H1 (cell line): ENCODE measurements around the gene LAPTM4A. TPM values are rescaled to one million over a fixed set of nuclear protein-coding genes. Genes with fewer than 3 reads are reported as not detected.

Source experiments
- CTCF ChIA-PET: fragments of 300-600 bp; sonication (Branson Sonifier 250); formaldehyde crosslinking; loops from one replicate; lab custom pipeline; 2021; ENCODE audit not compliant: partially characterized antibody; lab: Charles Lee
- POLR2A ChIA-PET: fragments of 300-600 bp; sonication (Branson Sonifier 250); formaldehyde crosslinking; loops from one replicate; lab custom pipeline; 2021; ENCODE audit warnings: inconsistent platforms; ENCODE audit not compliant: partially characterized antibody; lab: Charles Lee
- DNase-seq, 2 experiments: peaks; one replicate each; pipeline versions ENCODE4 v3.0.0 to v3.0.0-alpha.2; 2010 to 2022; ENCODE audit warnings: low spot score in 2 of 2, low read depth in 1 of 2, mixed read lengths in 1 of 2
- FAIRE-seq: peaks from 2 replicates; lab custom pipeline; 2011; peaks lifted over from hg19 to GRCh38; lab: Jason Lieb, UNC
- H2AFZ ChIP-seq: 2 replicates; pipeline ENCODE4 v1.8.1; 2012; ENCODE audit warnings: low read length, inconsistent platforms
- H2AK5ac ChIP-seq: 2 replicates; pipeline ENCODE4 v1.6.1; 2013; ENCODE audit warnings: low read depth, low read length
- H2BK120ac ChIP-seq: replicated peaks from 2 replicates; pipeline ENCODE3; 2013; ENCODE audit warnings: low read depth, low read length, inconsistent platforms
- H2BK12ac ChIP-seq: 2 replicates; pipeline ENCODE4 v1.6.1; 2013; ENCODE audit warnings: low read depth, low read length
- H2BK15ac ChIP-seq: 2 replicates; pipeline ENCODE4 v1.6.1; 2013; ENCODE audit warnings: low read length
- H2BK20ac ChIP-seq: 2 replicates; pipeline ENCODE4 v1.6.1; 2013; ENCODE audit warnings: low read length
- H2BK5ac ChIP-seq: 2 replicates; pipeline ENCODE4 v1.6.1; 2013; ENCODE audit warnings: low read depth, low read length
- H3K14ac ChIP-seq: 2 replicates; pipeline ENCODE4 v1.6.1; 2013; ENCODE audit warnings: inconsistent platforms; ENCODE audit not compliant: insufficient read length
- H3K18ac ChIP-seq: 2 replicates; pipeline ENCODE4 v1.6.1; 2013; ENCODE audit warnings: low read length; ENCODE audit errors: extremely low read depth
- H3K23ac ChIP-seq: 2 replicates; pipeline ENCODE4 v1.6.1; 2013; ENCODE audit warnings: inconsistent platforms; ENCODE audit not compliant: insufficient read length
- H3K23me2 ChIP-seq: 2 replicates; pipeline ENCODE4 v1.6.1; 2013; ENCODE audit warnings: low read depth, low read length
- H3K27ac ChIP-seq: 2 replicates; pipeline ENCODE4 v1.6.1; 2011; ENCODE audit warnings: low read depth, low read length, inconsistent platforms
- H3K27me3 ChIP-seq, 4 experiments: replicated peaks in 1 of 4; 1 replicate in 1 of 4; 2 replicates in 3 of 4; pipeline versions ENCODE4 v1.6.1 to v1.8.1; 2011 to 2013; ENCODE audit warnings: low read length in 3 of 4, mild to moderate bottlenecking in 3 of 4, inconsistent platforms in 2 of 4, mixed read lengths in 2 of 4, moderate library complexity in 1 of 4; ENCODE audit not compliant: control insufficient read depth in 3 of 4, insufficient read depth in 3 of 4; ENCODE audit errors: extremely low read depth in 1 of 4
- H3K36me3 ChIP-seq, 4 experiments: 2 replicates each; pipeline versions ENCODE4 v1.6.1 to v1.8.1; 2011 to 2013; ENCODE audit warnings: mild to moderate bottlenecking in 4 of 4, low read length in 3 of 4, moderate library complexity in 2 of 4, control low read depth in 1 of 4, inconsistent platforms in 1 of 4; ENCODE audit not compliant: insufficient read depth in 4 of 4, control insufficient read depth in 2 of 4
- H3K4ac ChIP-seq: replicated peaks from 2 replicates; pipeline ENCODE3; 2013; ENCODE audit warnings: low read length, low read depth, mixed read lengths, inconsistent platforms; ENCODE audit not compliant: insufficient read length
- H3K4me1 ChIP-seq, 4 experiments: replicated peaks in 1 of 4; 1 replicate in 1 of 4; 2 replicates in 3 of 4; pipeline versions ENCODE4 v1.6.1 to v1.8.1; 2011 to 2013; ENCODE audit warnings: low read length in 3 of 4, inconsistent platforms in 2 of 4, mixed read lengths in 1 of 4; ENCODE audit not compliant: insufficient read depth in 4 of 4, control insufficient read depth in 3 of 4
- H3K4me2 ChIP-seq, 2 experiments: 2 replicates each; pipeline versions ENCODE4 v1.6.1 to v1.8.1; 2011 to 2013; ENCODE audit warnings: low read depth in 2 of 2, low read length in 2 of 2, control low read depth in 1 of 2, inconsistent platforms in 1 of 2, mild to moderate bottlenecking in 1 of 2; ENCODE audit not compliant: insufficient read depth in 1 of 2
- H3K4me3 ChIP-seq, 4 experiments: fragments of 200-600, 300-600 bp in 1 of 4; sonication (generic), shearing (Covaris generic), sonication (Bioruptor Twin) in 1 of 4; 2 replicates each; pipeline versions ENCODE4 v1.5.1 to v1.8.1; 2011 to 2016; ENCODE audit warnings: low read length in 4 of 4, low read depth in 3 of 4, control low read depth in 2 of 4, inconsistent platforms in 2 of 4, mild to moderate bottlenecking in 2 of 4, mixed read lengths in 1 of 4, moderate library complexity in 1 of 4; ENCODE audit not compliant: insufficient read depth in 2 of 4; ENCODE audit errors: extremely low read depth in 1 of 4
- H3K56ac ChIP-seq: replicated peaks from 2 replicates; pipeline ENCODE3; 2013; ENCODE audit warnings: low read depth, mild to moderate bottlenecking, mixed read lengths, low read length, inconsistent platforms; ENCODE audit not compliant: insufficient read length
- H3K79me1 ChIP-seq: 2 replicates; pipeline ENCODE4 v1.6.1; 2013; ENCODE audit warnings: low read depth, low read length, control low read depth
- H3K79me2 ChIP-seq, 2 experiments: 2 replicates each; pipeline versions ENCODE4 v1.6.1 to v1.8.1; 2012 to 2013; ENCODE audit warnings: low read length in 2 of 2, mild to moderate bottlenecking in 2 of 2, inconsistent platforms in 1 of 2; ENCODE audit not compliant: insufficient read depth in 2 of 2, control insufficient read depth in 1 of 2
- H3K9ac ChIP-seq, 4 experiments: replicated peaks in 1 of 4; 1 replicate in 1 of 4; 2 replicates in 3 of 4; pipeline versions ENCODE4 v1.6.1 to v1.8.1; 2011 to 2013; ENCODE audit warnings: low read depth in 3 of 4, low read length in 3 of 4, control low read depth in 2 of 4, mild to moderate bottlenecking in 2 of 4, moderate library complexity in 2 of 4, inconsistent platforms in 1 of 4; ENCODE audit errors: extremely low read depth in 1 of 4
- H3K9me3 ChIP-seq, 2 experiments: 2 replicates each; pipeline versions ENCODE4 v1.6.1 to v1.8.1; 2012 to 2013; ENCODE audit warnings: mild to moderate bottlenecking in 2 of 2, moderate library complexity in 2 of 2, control low read depth in 1 of 2, inconsistent platforms in 1 of 2, low read depth in 1 of 2, low read length in 1 of 2, mixed read lengths in 1 of 2; ENCODE audit not compliant: insufficient read depth in 2 of 2
- H4K20me1 ChIP-seq, 2 experiments: replicated peaks in 1 of 2; 2 replicates each; pipeline versions ENCODE3 to v1.8.1; 2011 to 2013; ENCODE audit warnings: inconsistent platforms in 2 of 2, low read length in 2 of 2, mild to moderate bottlenecking in 1 of 2; ENCODE audit not compliant: insufficient read depth in 2 of 2, control insufficient read depth in 1 of 2
- H4K5ac ChIP-seq: 2 replicates; pipeline ENCODE4 v1.6.1; 2013; ENCODE audit warnings: low read length, low read depth, mixed read lengths, inconsistent platforms; ENCODE audit not compliant: insufficient read length
- H4K8ac ChIP-seq: 2 replicates; pipeline ENCODE4 v1.8.0; 2013; ENCODE audit warnings: mild to moderate bottlenecking, moderate library complexity, low read length, inconsistent platforms; ENCODE audit not compliant: insufficient read depth; ENCODE audit errors: extremely low read depth
- H4K91ac ChIP-seq: replicated peaks from 2 replicates; pipeline ENCODE3; 2013; ENCODE audit warnings: low read length, mixed read lengths, inconsistent platforms; ENCODE audit not compliant: insufficient read length
- CTBP2 ChIP-seq: IDR thresholded peaks from 2 replicates; pipeline ENCODE4 v1.7.0; 2011; ENCODE audit warnings: borderline replicate concordance, mild to moderate bottlenecking, moderate library complexity, mixed read lengths, low read length; ENCODE audit not compliant: insufficient read depth, insufficient read length
- JUN ChIP-seq: IDR thresholded peaks from 2 replicates; pipeline ENCODE4 v1.6.1; 2011; ENCODE audit warnings: low read depth, mild to moderate bottlenecking, improper control_type of control experiment, low read length
- NANOG ChIP-seq: IDR thresholded peaks from 2 replicates; pipeline ENCODE4 v1.6.1; 2011; ENCODE audit warnings: low read length, low read depth, mild to moderate bottlenecking, inconsistent platforms; ENCODE audit not compliant: insufficient read depth, poor library complexity, severe bottlenecking
- POLR2AphosphoS5 ChIP-seq: IDR thresholded peaks from 2 replicates; pipeline ENCODE4 v1.6.1; 2011; ENCODE audit warnings: low read depth, low read length
- RBBP5 ChIP-seq: IDR thresholded peaks from 2 replicates; pipeline ENCODE4 v1.7.1; 2012; ENCODE audit warnings: low read depth, mild to moderate bottlenecking, inconsistent platforms, low read length, moderate library complexity, borderline replicate concordance
- SIN3A ChIP-seq, 2 experiments: IDR thresholded peaks in 1 of 2; conservative IDR thresholded peaks in 1 of 2; 2 replicates each; pipeline ENCODE4 v1.6.1; 2011 to 2012; ENCODE audit warnings: low read length in 2 of 2, improper control_type of control experiment in 1 of 2, low read depth in 1 of 2, mild to moderate bottlenecking in 1 of 2
- whole genome bisulfite sequencing, 2 experiments: shearing (Covaris generic) in 1 of 2; methylation state at CpG; one replicate each; pipeline versions ENCODE4 v1.1.6 to v1.1.7; 2013 to 2015; ENCODE audit warnings: low lambda C conversion rate in 2 of 2, mixed read lengths in 2 of 2, inconsistent platforms in 1 of 2, low coverage in 1 of 2, missing lambda C conversion rate in 1 of 2; ENCODE audit not compliant: insufficient replicate concordance in 2 of 2, insufficient coverage in 1 of 2, insufficient read length in 1 of 2; ENCODE audit errors: extremely low coverage in 1 of 2, missing lambda C conversion rate in 1 of 2; 5-methylcytosine and 5-hydroxymethylcytosine counted together
- polyA plus RNA-seq, 7 experiments: library from polyadenylated mRNA; depleted of rRNA in 3 of 7; stranded (reverse) in 5 of 7; unstranded in 2 of 7; fragments of >200 nt in 5 of 7; fragments of 200-250 nt in 2 of 7; gene quantifications; 1 replicate in 5 of 7; 2 replicates in 1 of 7; 4 replicates in 1 of 7; pipeline versions ENCODE4 v1.2.1 to v1.2.3, GENCODE V29; 2011 to 2013; ENCODE audit warnings: missing spikeins in 2 of 7, mixed read lengths in 2 of 7
- total RNA-seq: library from RNA; stranded (reverse); fragmentation: NEBNext Ultra II Directional; extraction: Animal tissue kit (Norgen Biotek cat#: 25700); gene quantifications from 2 replicates; pipeline ENCODE4 v1.2.1, GENCODE V29; 2021

The LAPTM4A gene
- total and polyA plus RNA-seq, 2 of the 8 experiments (the other 6 are each of a cell fraction or from before 2014, with no cell fraction given), result 193 to 419 TPM

DNA sequence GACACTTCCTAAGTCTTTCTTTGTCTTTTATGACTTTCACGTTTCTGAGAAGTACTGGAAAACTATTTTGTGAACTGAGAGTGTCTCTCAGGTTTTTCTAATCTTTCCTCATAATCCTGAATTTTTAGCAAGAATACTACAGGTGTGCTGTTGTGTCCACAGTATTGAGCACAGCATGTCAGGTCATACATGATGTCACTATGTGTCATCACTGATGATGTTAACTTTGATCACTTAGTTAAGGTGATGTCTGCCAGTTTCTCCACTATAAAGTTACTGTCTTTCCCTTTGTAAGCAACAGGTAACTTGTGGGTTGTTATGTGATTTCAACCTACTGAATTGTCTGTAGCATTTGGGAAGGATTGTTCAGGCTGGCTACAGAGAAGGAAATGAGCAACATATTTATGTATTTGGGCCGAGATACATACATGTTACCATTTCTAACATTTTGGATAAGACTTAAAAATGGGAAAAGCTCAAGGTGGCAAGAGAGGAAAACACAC is 50.0 kb downstream of the LAPTM4A start:
- Histone ChIP-seq H3K36me3 (peaks cover 0 to 3% (median under 1%) of the 10 kb centered on the region in 4 experiments; a peak in 1 of 8 replicates), H3K9ac (no peak overlapping the region), H3K56ac (no peak overlapping the region), H3K4ac (no peak overlapping the region), H2AFZ (no peak overlapping the region), H2BK5ac (no peak overlapping the region), H3K4me2 (no peak overlapping the region), H4K5ac (no peak overlapping the region), H2BK120ac (no peak overlapping the region), H3K79me1 (no peaks in the 10 kb centered on the region), H4K8ac (no peak overlapping the region), H3K23ac (no peak overlapping the region), H2BK15ac (no peak overlapping the region), H4K20me1 (no peaks in the 10 kb centered on the region), H2AK5ac (no peak overlapping the region), H3K18ac (no peak overlapping the region), H3K4me1 (no peaks in the 10 kb centered on the region), H3K79me2 (no peaks in the 10 kb centered on the region), H3K14ac (no peak overlapping the region), H3K27me3 (no peaks in the 10 kb centered on the region), H3K4me3 (no peak overlapping the region), H2BK12ac (no peak overlapping the region), H2BK20ac (no peak overlapping the region), H3K27ac (no peak overlapping the region), H3K23me2 (no peaks in the 10 kb centered on the region), H4K91ac (no peak overlapping the region), H3K9me3 (no peaks in the 10 kb centered on the region)
- WGBS, 2 experiments, result 82% methylated on average over 2 of the region's 2 CpGs; no CpG with 5 or more reads in 1 of the 2 experiments
- POLR2A ChIA-PET, result interaction anchor here (1.1 kb wide), 1 partner anchor 10 kb away, joined by 3 read pairs; no protein-coding TSS in a partner anchor
- no peak for FAIRE-seq
- no peak for DNase-seq
- CTCF ChIA-PET, result interaction anchor here (3.9 kb wide), 1 partner anchor 14 kb away, joined by 45 read pairs; no protein-coding TSS in a partner anchor
- TF ChIP-seq NANOG, result no peak
- TF ChIP-seq POLR2AphosphoS5, result no peak
- no peak for TF ChIP-seq SIN3A (conservative IDR thresholded peaks at IDR 0.05 in 1 of 2, IDR thresholded peaks at IDR 0.05 in 1 of 2; ENCODE audit: low read depth in 1 of 2, low read length in 2 of 2)
- no peak for TF ChIP-seq JUN
- no peak for TF ChIP-seq RBBP5
- no peak for TF ChIP-seq CTBP2
